EL (cell line): ENCODE results near the gene SLC22A3.
"Not testable (repeated sequence)": the region's sequence is repeated elsewhere in the genome, so short reads cannot be mapped to it uniquely, and the experiment has no call there.

Experiments used
- DNase-seq: peaks from one replicate; pipeline ENCODE4 v3.0.0-alpha.2; 2016

Gene SLC22A3

DNA sequence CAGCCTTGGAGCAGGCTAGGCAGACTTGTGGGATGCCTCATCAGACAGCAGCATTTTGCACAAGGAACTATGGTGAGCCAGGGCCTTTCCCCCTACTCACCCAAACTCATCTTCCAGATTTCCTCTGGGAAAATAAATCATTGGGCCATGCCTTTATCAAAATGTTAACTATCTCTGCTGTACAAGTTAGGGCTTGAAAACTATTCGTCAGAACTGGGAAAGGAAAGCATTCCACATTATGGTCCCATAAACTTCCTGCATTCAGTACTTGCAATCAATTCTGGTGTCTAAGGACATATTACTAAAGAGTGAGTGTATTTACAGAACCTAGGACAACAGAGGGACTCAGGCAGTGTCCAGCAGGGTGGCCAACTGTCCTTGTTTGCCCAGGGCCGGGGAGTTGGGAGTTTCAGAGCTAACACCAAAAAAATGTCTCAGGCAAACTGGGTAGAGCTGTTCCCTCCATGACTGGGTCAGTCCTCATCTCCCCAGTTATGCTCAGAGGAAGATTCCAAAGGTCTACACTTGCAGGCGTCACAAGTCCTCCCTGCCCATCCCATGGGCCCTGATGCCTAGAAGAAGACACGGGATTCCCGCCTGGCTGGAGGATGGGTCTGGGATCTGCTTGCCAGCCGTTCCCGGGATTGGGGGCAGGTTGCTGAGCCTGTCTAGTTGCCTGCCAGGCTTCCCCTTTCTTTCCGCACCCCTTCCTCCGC lies 72.2 kb downstream of the SLC22A3 start:
- no peak for DNase-seq

GRCh38 chr6:160420969-160421556 lies 72.9 kb downstream of the SLC22A3 start:
- no peak for DNase-seq

DNA sequence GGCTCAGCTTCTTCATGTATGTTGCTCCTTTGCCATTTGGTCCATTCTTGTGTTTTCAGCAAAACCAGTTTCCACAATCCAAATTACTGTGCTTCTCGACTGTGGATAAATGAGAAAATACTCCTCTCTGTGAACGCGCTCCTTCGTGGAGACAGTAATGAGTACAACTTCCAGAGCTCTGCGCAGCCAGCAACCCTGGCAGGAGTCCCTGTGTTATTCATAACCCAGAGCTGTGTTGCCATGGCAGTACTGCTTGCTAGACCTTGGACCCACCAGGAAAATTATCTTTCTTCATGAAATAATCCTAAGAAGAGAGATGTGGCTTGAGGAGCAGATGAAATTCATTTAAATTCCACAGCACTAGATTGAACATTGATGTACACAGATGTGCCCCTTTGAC lies 73.7 kb downstream of the SLC22A3 start:
- DNase-seq, result no peak

- no peak for DNase-seq
These were observed 76.1 kb downstream of the SLC22A3 start for GRCh38 chr6:160424256-160424655.

- DNase-seq, result no peak
These were observed 78.0 kb downstream of the SLC22A3 start for GRCh38 chr6:160426136-160426535.

DNA sequence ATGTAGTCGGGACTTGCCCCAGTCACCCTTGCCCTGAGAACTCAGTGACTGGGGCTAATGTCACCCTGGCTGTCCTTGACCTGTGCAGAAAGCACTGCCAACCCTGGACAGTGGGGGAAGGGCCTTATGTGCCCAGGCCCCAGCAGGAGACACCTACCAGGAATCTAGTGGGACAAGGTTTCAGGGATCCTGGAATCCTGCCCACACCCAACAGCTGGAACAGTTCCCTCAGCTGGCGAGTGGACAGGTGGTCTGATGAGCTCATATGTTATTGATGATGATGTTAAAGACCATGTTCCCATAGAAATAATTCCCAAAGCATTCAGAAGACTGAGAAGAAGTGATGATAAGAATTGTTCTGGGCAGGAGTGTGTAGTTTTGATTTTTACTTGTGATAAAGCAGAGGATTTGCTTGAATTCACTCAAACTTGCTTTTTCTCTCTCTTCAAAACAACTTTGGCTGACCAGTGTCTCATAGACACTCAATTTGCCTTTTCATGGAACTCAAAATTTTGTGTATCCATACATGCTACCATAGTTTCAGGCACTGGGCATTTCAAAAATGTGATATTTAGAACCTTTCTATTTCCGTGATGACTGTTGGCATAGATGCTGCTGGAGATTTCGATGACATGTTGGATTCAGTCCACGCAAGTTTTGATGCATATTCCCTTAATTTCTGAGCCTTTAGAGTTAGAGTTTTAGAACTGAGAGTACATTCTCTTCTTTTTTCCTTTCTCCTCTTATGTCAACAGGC lies 79.3 kb downstream of the SLC22A3 start:
- no peak for DNase-seq

- DNase-seq, result no peak
These were observed 79.9 kb downstream of the SLC22A3 start for GRCh38 chr6:160428069-160428430.

GRCh38 chr6:160428818-160429619 lies 80.8 kb downstream of the SLC22A3 start:
- DNase-seq, result no peak

- no peak for DNase-seq
These were observed 81.4 kb downstream of the SLC22A3 start for GRCh38 chr6:160429620-160429895.

DNA sequence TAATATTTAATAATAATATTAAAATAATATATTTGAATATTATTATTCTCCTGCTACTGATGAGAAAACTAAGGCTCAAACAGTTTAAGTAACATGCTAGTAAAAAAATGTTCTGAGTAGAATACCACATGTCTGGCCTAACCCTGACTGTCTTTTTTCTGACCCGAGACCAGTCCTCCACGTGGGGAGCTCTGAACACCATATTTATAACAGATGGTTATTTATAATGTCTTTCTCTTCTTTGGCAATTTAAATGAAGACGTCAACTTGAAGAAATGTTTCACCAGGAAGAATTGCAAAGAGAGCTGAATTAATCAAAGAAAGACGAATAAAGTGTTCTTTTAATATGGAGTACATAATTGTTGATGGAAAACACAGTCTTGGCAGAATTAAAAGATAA lies 82.0 kb downstream of the SLC22A3 start:
- DNase-seq, result no peak

- no peak for DNase-seq
These were observed 82.6 kb downstream of the SLC22A3 start for GRCh38 chr6:160430751-160431150.

- peak; percentile 56 for DNase-seq
These were observed 83.0 kb downstream of the SLC22A3 start for GRCh38 chr6:160431226-160431625.

DNA sequence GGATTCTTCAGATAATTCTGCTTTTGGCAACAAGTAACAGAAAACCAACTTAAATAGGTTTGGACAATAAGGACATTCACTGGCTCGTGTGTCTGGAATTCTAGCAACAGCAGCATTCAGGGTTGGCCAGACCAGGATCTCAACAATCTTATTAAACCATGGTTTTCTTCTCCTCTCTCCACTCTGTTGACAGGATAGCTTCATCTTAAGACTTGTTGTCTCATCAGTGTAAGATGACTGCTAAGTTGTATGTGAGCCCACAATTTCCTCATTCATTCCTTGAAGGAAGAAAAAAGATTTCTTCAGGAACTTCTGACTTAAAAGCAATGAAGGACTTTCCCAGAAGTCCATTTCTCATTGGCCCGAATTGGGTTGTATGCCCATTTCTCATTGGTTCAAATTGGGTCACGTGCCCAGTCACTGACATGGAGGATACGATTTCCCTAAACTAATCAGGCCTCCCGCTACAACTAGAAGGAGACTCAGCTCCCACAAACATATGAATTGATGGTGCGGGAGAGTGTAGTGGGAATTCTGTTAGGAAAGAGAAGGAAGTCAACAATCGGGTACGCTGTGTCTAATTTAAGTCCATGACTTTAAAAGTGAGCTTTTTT lies 83.7 kb downstream of the SLC22A3 start:
- no peak for DNase-seq

DNA sequence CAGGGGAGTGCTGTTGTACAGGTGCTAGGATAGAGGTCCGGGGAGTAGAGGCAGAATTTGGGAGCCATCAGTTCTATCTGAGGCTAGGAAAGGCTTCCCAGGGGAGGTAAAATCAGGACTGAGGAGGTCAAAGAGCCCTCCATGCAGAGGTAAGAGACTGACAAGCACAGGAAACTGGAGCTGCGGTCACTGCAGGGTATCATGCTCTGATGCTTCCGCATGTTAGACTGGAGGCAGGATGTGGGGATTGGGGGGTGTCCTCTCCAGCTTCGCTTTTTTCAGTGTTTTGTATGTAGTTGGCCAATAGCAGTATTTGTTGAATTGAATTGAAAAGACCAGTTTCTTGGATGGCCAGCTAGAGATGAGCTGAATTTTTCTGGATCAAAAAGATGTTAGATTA lies 87.8 kb downstream of the SLC22A3 start:
- DNase-seq, result no peak

DNA sequence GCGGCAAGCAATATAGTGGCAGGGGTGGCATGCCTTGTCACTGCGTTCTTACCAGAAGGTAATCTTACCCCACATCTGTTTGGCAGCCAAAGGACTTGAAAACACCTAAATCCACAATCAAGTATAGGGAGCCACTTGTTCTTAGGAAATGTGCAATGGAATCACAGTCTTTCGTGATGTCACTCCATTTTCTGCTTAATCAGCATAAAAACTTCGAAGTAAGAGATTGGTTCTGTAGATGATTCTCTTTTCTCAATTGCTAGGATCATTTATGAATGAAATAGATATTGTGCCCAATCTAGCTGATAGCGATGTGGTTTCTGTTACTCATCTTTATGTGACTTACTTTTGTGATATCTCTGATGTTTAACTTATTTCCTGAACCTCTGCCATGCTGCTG lies 89.0 kb downstream of the SLC22A3 start:
- no peak for DNase-seq

DNA sequence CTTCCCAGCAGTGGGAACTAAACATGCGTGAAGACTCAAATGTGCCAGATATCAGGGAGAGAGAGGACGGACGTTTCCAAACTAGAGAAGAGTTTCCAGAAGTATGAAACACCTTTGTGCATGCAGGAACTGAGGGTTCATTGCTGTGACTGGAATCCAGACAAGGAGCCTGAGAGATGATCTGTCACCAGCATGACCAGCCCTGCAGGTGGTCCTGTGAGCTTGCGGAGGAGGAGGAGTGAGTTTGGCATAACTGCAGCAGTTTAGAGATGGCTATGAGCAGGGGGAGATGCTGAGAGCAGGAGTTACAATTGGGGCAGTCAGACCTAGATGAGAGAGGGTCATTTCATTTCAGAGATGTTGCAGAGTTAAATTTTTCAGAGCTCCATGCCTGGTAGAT lies 89.6 kb downstream of the SLC22A3 start:
- DNase-seq, result no peak

DNA sequence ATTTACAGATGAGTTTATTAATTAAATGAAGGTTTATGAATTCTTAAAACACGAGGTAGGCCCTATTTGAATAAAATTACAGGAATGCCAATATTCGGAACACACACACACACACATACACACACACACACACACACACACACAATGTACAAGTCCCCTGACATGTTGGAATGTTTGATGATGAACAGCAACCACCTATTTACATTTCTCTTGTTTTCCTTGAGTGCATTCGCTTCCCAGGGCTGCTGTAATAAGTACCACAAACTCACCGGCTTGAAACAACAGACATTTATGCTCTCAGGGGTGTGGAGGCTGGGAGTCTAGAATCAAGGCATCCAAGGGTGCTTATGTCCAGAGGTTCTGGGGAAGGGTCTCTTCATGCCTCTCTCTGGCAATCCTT lies 90.3 kb downstream of the SLC22A3 start:
- no peak for DNase-seq

DNA sequence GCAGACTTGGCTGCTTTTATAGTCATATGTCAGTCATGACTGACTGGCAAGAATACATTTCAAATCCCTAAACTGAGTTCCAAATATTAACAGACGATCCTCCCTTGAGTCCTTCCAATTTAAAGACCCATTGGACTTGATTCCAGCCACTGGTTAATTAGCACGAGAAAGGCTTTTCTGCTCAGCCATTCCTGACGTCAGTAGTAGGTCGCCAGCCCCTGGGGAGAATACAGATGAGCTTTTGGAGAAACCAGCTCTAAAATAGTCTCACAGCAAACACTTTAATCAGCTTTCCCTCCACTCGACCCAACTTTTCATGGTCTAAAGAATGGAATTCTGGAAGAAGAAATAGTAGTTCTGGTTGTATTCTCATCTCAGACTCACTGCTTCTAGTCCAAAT lies 91.6 kb downstream of the SLC22A3 start:
- DNase-seq, result no peak

- no peak for DNase-seq
These were observed 94.0 kb downstream of the SLC22A3 start for GRCh38 chr6:160442151-160442550.

GRCh38 chr6:160445130-160445529 lies 97.0 kb downstream of the SLC22A3 start:
- DNase-seq, result no peak

DNA sequence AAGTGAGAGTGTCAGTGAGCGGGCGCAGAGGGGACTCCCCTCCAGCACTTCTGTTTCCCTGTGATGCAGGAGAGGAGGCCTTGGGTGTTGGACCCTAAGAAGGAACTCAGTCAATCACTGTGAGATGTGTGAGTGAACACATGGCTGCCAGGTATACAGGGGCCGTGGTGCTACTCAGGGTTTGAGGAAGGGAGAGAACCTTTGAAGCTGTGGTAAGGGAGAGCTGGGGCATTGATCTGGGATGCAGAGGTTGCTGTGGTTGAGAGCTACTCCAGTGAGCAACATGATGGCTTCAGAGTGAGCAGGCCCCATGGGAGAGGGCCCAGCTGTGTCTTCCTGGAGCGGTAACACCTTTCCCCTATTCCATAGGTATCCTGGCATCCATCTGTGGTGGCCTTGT lies 99.2 kb downstream of the SLC22A3 start:
- DNase-seq, result no peak

- DNase-seq, result not testable (repeated sequence)
These were observed 101.6 kb downstream of the SLC22A3 start for GRCh38 chr6:160449787-160450186.

DNA sequence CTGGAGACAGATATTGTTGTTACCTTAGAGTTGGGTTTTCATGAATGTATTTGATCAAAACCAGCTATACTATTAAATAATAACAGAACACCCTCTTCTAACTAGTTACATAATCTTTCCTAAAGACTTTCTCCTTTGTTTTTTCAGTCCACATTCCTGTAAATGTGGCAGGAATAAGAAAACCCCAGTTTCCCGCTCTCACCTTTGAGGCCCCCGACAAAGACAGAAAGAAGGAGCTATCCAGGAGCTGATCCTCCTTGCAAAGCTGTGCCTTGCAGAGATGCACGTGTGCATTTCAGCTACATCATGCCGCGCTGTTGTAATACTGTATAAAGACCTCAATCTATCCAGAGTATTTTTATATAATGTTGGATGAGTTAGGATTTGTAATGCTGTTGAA lies 102.7 kb downstream of the SLC22A3 start:
- DNase-seq, result no peak
